ENCODE measurements around the gene TBXA2R.

TBXA2R gene

DNA sequence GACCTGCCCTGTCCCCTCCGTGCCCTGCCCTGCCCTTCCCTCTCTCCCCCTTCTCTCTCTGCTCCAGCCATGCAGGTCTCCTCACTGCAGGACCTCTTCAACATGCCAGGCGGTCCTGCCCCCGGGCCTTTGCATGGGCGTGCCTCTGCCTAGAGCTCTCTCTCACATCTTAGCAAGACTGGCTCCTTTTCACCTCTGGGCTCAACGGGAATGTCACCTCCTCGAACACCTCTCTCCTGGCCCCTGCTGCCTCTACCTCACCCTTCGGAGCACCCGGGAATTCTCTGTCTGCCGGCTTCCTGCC lies 54.9 kb downstream of the TBXA2R start:
- no peak for DNase-seq (ENCODE audit: low read depth)

DNA sequence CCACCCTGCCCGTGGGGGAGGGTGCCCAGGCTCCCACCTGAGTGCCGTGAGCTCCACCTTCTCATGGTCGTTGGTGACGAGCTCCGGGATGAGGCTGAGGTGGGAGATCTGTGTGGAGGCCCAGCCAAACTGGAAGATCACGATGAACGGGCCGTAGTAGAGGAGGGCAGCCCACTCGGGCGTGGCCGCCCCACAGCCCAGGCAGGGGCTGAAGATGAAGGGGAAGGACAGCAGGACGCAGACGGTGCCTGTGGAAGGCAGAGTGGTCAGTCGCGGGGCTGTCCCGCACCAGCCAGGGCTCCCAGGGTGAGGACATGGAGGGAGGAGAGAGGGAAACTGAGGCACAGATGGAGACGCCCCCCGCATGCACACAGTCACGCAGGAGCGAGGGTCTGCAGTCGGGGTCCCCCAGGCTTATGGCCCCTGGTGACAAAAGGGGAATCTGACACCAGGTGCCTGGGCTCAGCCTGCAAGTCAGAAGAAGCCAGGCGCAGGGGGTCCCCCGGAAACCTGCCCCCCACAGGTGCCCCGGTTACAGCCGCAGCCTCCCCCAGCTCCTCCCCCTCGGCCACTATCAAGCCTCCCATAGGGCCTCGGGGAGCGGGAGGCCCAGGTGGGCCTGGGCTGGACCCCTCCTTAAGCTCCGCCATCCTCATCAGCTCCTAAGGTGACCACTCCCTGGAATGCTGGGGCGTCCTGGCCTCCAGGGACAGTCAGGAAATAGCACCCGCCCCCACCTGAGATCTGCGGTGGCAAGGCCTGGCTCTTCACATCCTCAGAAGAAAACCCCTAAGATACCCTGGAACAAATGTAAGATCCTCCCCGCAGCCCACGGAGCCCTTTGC lies 55.5 kb downstream of the TBXA2R start:
- no peak for DNase-seq (ENCODE audit: low read depth)

- no peak for DNase-seq (ENCODE audit: low read depth)
Observed at GRCh38 chr19:3549816-3550215, 56.9 kb downstream of the TBXA2R start.

- DNase-seq (ENCODE audit: low read depth) = no peak
Observed at GRCh38 chr19:3548606-3549005, 58.1 kb downstream of the TBXA2R start.

DNA sequence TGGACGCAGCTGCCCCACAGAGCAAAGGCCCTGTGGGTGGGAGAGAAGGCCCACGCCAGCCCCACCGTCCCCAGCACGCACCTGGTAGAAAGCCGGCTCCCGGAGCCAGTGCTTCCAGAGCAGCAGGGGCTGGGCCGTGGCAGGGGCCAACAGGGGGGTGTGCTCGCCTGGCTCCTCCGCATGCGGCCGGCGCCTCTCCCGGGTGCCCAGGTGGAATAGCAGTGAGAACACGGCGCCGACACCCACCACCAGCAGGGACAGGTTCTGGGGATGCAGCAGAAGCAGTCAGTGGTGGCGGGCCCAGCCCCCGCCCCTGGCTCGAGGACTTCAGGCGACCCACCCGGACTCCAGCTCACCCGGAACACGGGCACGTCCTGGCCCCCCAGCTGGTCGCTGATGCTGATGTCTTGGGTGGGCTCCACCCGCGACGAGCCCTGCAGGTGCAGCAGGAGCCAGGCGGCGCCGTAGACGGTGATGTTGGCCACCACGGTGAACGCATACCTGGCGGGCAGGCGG lies 58.9 kb downstream of the TBXA2R start:
- DNase-seq (ENCODE audit: low read depth) = no peak

GRCh38 chr19:3547301-3547731 lies 59.4 kb downstream of the TBXA2R start:
- DNase-seq (ENCODE audit: low read depth) = no peak

DNA sequence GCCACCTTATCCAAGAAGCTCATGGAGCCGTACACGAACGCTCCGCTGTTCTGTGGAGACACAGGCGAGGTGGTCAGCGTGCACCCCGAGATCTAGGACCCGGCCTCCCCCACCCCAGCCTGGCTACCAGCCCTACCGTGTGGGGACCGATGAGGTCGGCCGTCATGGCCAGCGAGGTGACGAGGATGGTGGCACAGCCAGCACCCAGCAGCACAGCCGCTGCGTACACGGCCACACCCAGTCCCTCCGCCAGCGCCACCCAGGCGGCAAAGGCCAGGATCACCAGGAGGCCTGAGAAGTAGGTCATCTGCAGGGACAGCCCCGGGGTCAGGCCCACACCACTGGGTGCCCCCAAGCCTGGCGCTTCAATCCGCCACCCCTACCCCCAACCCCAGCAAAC lies 60.6 kb downstream of the TBXA2R start:
- DNase-seq (ENCODE audit: low read depth) = no peak

DNA sequence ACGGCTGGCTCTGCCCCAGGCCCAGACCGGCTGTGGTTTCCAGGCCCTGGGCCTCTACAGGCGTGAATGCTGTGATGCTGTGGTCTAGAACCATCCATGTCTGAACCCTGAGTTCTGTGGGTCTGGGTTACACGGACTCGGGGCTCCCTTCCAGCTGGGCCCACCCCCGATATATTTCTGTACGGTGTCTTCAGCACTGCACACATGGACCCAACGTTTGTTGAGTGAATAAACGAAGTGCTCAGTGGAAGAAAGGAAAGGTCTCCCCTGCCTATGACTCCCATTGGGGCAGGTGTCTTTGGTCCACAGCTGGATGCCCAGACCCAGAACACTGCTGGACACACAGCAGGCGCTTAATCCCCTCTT lies 61.0 kb downstream of the TBXA2R start:
- no peak for DNase-seq (ENCODE audit: low read depth)

DNA sequence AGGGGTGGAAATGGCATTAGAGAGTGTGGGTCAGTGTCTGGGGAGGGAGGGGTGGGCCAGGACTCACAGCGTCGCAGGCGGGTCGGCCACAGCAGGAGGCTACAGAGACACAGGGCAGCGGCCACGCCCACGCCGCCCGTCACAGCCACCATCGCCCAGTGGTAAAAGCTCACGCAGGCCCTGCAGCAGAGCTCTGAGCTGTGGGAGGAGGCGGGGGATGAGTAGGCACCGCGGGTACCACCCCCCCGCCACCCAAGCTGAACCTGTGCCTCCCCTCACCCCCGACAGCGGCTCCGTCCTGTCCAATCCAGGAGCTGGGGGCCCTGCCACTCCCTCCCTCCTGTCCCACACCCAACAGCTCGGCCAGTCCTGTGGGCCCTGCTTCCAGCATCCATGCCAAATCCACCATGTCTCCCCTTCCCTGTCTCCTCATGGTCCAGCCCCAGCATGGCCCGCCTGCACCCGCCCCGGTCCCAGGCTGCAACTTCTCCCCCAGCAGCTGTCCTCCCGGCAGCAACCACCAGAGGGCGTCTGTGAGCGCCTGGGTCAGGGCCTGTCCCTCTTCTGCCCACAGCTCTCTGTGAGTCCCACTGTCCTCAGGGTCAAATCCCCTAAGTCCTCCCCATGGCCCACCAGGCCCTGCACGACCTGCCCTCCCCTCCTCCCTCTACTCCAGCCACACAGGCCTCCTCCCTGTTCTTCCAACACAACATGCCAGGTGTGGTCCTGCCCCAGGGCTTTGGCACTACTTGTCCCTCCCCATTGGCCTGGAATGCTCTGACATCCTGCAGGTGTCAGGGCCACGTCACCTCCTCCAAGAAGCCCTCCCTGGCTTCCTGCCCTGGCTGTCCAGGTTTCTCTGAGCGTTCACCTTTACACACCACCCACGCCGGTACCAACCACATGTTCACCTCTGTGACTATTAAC lies 61.7 kb downstream of the TBXA2R start:
- DNase-seq (ENCODE audit: low read depth) = no peak

Measured in fibroblast of gingiva (primary cell).